Mucosa of rectum (tissue), 2 donors: ENCODE measurements around the gene COL4A5.

Experiments
- H3K27ac ChIP-seq, 2 donors: one replicate each; pipeline ENCODE4 v1.7.0; 2013; ENCODE audit warnings: inconsistent platforms in 2 of 2, low read depth in 2 of 2, low read length in 2 of 2
- H3K27me3 ChIP-seq, 2 donors: one replicate each; pipeline ENCODE4 v1.7.0; 2013; ENCODE audit warnings: low read length in 2 of 2; ENCODE audit not compliant: control insufficient read depth in 2 of 2, insufficient read depth in 2 of 2
- H3K36me3 ChIP-seq, 2 donors: one replicate each; pipeline ENCODE4 v1.7.0; 2013; ENCODE audit warnings: low read length in 2 of 2; ENCODE audit not compliant: control insufficient read depth in 2 of 2, insufficient read depth in 2 of 2
- H3K4me1 ChIP-seq, 2 donors: one replicate each; pipeline ENCODE4 v1.7.0; 2013; ENCODE audit warnings: low read length in 2 of 2, mild to moderate bottlenecking in 1 of 2; ENCODE audit not compliant: control insufficient read depth in 2 of 2, insufficient read depth in 2 of 2
- H3K4me3 ChIP-seq, 2 donors: one replicate each; pipeline ENCODE4 v1.7.0; 2013; ENCODE audit warnings: low read length in 2 of 2
- H3K9ac ChIP-seq, 2 donors: one replicate each; pipeline ENCODE4 v1.7.0; 2013; ENCODE audit warnings: low read length in 2 of 2, low read depth in 1 of 2, mild to moderate bottlenecking in 1 of 2
- H3K9me3 ChIP-seq, 2 donors: one replicate each; pipeline ENCODE4 v1.7.0; 2013; ENCODE audit warnings: low read length in 2 of 2; ENCODE audit not compliant: control insufficient read depth in 2 of 2
- donor health status: healthy.
- donor health status: Normal muscosa, but diverticular disease.

The COL4A5 gene

GRCh38 chrX:108417257-108417656 lies 22.4 kb upstream of the COL4A5 start:
- Histone ChIP-seq H3K27me3 (no peaks in the 10 kb centered on the region), H3K4me1 (no peaks in the 10 kb centered on the region), H3K36me3 (no peaks in the 10 kb centered on the region), H3K9me3 (no peaks in the 10 kb centered on the region), H3K9ac (no peak overlapping the region), H3K4me3 (no peak overlapping the region), H3K27ac (no peak overlapping the region)

- H3K9me3 ChIP-seq, result no peaks in the 10 kb centered on the region
- H3K4me1 ChIP-seq, result no peaks in the 10 kb centered on the region
- H3K27me3 ChIP-seq, result peaks cover 0 to 3% of the 10 kb centered on the region in 2 donors
- H3K9ac ChIP-seq, result no peak overlapping the region
- no peak overlapping the region for H3K4me3 ChIP-seq
- H3K36me3 ChIP-seq, result no peaks in the 10 kb centered on the region
- H3K27ac ChIP-seq, result no peak overlapping the region
These were observed 20.2 kb upstream of the COL4A5 start for GRCh38 chrX:108419401-108419800.

GRCh38 chrX:108420481-108420880 lies 19.2 kb upstream of the COL4A5 start:
- Histone ChIP-seq H3K27me3 (peaks cover 0 to 3% of the 10 kb centered on the region in 2 donors), H3K4me1 (no peaks in the 10 kb centered on the region), H3K9me3 (no peaks in the 10 kb centered on the region), H3K9ac (no peak overlapping the region), H3K36me3 (no peaks in the 10 kb centered on the region), H3K27ac (no peak overlapping the region), H3K4me3 (no peak overlapping the region)

- Histone ChIP-seq H3K36me3 (no peaks in the 10 kb centered on the region), H3K9me3 (no peaks in the 10 kb centered on the region), H3K4me3 (no peak overlapping the region), H3K4me1 (no peaks in the 10 kb centered on the region), H3K9ac (no peak overlapping the region), H3K27ac (no peak overlapping the region), H3K27me3 (peaks cover 0 to 3% of the 10 kb centered on the region in 2 donors)
These were observed 13.4 kb upstream of the COL4A5 start for GRCh38 chrX:108426262-108426661.

- peaks cover 10 to 14% of the 10 kb centered on the region in 2 donors for H3K27me3 ChIP-seq
- H3K9me3 ChIP-seq, result no peaks in the 10 kb centered on the region
- H3K36me3 ChIP-seq, result no peaks in the 10 kb centered on the region
- H3K4me3 ChIP-seq, result no peak overlapping the region
- no peaks in the 10 kb centered on the region for H3K4me1 ChIP-seq
- H3K27ac ChIP-seq, result no peak overlapping the region
- H3K9ac ChIP-seq, result no peak overlapping the region
These were observed 4.4 kb upstream of the COL4A5 start for GRCh38 chrX:108435261-108435660.

- H3K27me3 ChIP-seq, result peaks cover 10 to 14% of the 10 kb centered on the region in 2 donors
These were observed 2.1 kb upstream of the COL4A5 start for GRCh38 chrX:108437349-108438109.

GRCh38 chrX:108438110-108438623 lies 1.5 kb upstream of the COL4A5 start, which contains the start of gene COL4A6:
TSS of gene COL4A6 (minus strand) at chrX:108438422. CDS start at chrX:108438196, 226 bp downstream.
- H3K36me3 ChIP-seq, result no peaks in the 10 kb centered on the region
- no peaks in the 10 kb centered on the region for H3K9me3 ChIP-seq
- H3K4me1 ChIP-seq, result no peaks in the 10 kb centered on the region
- H3K27ac ChIP-seq, result no peak within 1 kb of the TSS
- no peak within 1 kb of the TSS for H3K9ac ChIP-seq
- H3K27me3 ChIP-seq, result peaks cover 10 to 14% of the 10 kb centered on the region in 2 donors
- peak within 1 kb of the TSS in 1 of 2 donors; percentile 65 for H3K4me3 ChIP-seq

More at GRCh38 chrX:108437349-108438109, 2.1 kb upstream of the COL4A5 start:
- Histone ChIP-seq H3K4me3 (no peak overlapping the region), H3K36me3 (no peaks in the 10 kb centered on the region), H3K9ac (no peak overlapping the region), H3K9me3 (no peaks in the 10 kb centered on the region), H3K4me1 (no peaks in the 10 kb centered on the region), H3K27ac (no peak overlapping the region)

- Histone ChIP-seq H3K36me3 (no peaks in the 10 kb centered on the region), H3K9ac (no peak overlapping the region), H3K27me3 (peaks cover 10 to 14% of the 10 kb centered on the region in 2 donors), H3K4me3 (peak overlapping the region; percentile 33 to 65), H3K4me1 (no peaks in the 10 kb centered on the region), H3K27ac (no peak overlapping the region), H3K9me3 (no peaks in the 10 kb centered on the region)
These were observed 491 bp downstream of the COL4A5 start for GRCh38 chrX:108439961-108440696.

- no peaks in the 10 kb centered on the region for H3K9me3 ChIP-seq
- no peak overlapping the region for H3K4me3 ChIP-seq
- no peaks in the 10 kb centered on the region for H3K36me3 ChIP-seq
- peaks cover 2 to 12% of the 10 kb centered on the region in 2 donors for H3K27me3 ChIP-seq
- H3K27ac ChIP-seq, result no peak overlapping the region
- H3K9ac ChIP-seq, result no peak overlapping the region
- no peaks in the 10 kb centered on the region for H3K4me1 ChIP-seq
These were observed 3.3 kb downstream of the COL4A5 start for GRCh38 chrX:108442901-108443464.

GRCh38 chrX:108447303-108447702 lies 7.7 kb downstream of the COL4A5 start:
- H3K36me3 ChIP-seq, result no peaks in the 10 kb centered on the region
- no peak overlapping the region for H3K27ac ChIP-seq
- no peaks in the 10 kb centered on the region for H3K27me3 ChIP-seq
- H3K4me3 ChIP-seq, result no peak overlapping the region
- H3K4me1 ChIP-seq, result no peaks in the 10 kb centered on the region
- no peaks in the 10 kb centered on the region for H3K9me3 ChIP-seq
- H3K9ac ChIP-seq, result no peak overlapping the region
